Loucy (cell line): Measurements from ENCODE around the gene EME1.

ENCODE experiments used
- EZH2phosphoT487 ChIP-seq: fragments of 200-600 bp; IDR thresholded peaks from 2 replicates; pipeline ENCODE4 v1.6.1; 2018; ENCODE audit warnings: antibody characterized with exemption, mild to moderate bottlenecking, moderate library complexity, borderline replicate concordance
- TF ChIP-seq, protein P1 (sequence below): fragments of 200-600 bp; sonication (generic); conservative IDR thresholded peaks from 2 replicates; pipeline ENCODE4 v1.5.1; 2014; ENCODE audit warnings: mild to moderate bottlenecking, antibody characterized with exemption, low read length

DNA sequence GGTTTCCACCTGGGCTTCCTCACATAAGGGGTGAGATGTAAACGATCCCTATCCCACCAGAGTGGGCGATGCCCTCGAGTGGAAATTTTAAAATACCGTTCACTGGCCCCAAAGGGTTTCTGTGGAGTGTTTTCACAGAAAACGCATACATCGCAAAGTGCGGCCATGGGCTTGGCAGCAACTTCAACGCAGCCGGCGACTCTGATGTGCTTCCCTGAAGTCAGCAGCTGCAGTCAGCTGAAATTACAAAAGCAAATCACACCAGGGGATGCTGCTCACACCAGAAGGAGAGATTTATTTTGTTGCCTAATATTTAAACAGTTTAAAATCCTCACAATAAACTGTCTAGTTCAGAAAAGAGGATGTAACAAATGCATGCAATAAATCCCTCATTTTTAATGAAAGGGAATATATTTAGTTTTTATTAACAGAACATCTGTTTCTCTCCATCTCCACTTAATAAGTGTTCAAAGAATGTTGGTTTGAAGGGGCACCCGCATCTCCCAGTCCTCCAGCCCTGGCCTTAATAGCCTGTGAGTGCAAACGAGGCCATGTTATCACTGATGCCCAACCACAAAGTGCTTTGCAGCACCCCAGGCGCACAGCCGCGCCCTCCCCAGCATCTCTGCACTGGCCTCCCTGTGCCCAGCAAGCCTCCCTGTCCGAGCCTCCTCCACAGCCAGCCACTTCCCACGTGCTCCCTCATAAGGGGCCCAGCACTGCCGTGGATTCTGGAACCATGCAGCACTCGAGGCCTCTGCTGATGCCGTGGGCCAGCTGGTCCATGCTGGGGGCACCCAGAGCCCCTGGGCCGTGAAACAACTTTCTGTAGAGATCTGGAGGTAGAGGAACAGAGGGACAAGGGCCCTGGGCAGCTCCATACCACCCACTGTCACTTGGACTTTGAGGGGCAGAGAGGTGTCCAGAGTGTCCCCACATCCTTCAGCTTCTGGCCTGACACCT, 44.4 kb upstream of the EME1 start:
- TF ChIP-seq EZH2phosphoT487, result no peak
- TF ChIP-seq, protein P1, sequence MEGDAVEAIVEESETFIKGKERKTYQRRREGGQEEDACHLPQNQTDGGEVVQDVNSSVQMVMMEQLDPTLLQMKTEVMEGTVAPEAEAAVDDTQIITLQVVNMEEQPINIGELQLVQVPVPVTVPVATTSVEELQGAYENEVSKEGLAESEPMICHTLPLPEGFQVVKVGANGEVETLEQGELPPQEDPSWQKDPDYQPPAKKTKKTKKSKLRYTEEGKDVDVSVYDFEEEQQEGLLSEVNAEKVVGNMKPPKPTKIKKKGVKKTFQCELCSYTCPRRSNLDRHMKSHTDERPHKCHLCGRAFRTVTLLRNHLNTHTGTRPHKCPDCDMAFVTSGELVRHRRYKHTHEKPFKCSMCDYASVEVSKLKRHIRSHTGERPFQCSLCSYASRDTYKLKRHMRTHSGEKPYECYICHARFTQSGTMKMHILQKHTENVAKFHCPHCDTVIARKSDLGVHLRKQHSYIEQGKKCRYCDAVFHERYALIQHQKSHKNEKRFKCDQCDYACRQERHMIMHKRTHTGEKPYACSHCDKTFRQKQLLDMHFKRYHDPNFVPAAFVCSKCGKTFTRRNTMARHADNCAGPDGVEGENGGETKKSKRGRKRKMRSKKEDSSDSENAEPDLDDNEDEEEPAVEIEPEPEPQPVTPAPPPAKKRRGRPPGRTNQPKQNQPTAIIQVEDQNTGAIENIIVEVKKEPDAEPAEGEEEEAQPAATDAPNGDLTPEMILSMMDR, result no peak
